Measurements from ENCODE around the gene NMNAT3.
A peak's percentile ranks its signal among the peaks of the same experiment; 100 is the strongest.
"Not testable (repeated sequence)": the region's sequence is repeated elsewhere in the genome, so short reads cannot be mapped to it uniquely, and the experiment has no call there.

Gene NMNAT3

GRCh38 chr3:139633511-139633910, 44.3 kb downstream of the NMNAT3 start:
- DNase-seq = no peak

- DNase-seq = no peak
Observed at GRCh38 chr3:139630542-139630941, 47.2 kb downstream of the NMNAT3 start.

- no peak for DNase-seq
Observed at GRCh38 chr3:139629033-139629432, 48.7 kb downstream of the NMNAT3 start.

GRCh38 chr3:139627759-139628158, 50.0 kb downstream of the NMNAT3 start:
- no peak for DNase-seq

GRCh38 chr3:139620438-139620837, 57.3 kb downstream of the NMNAT3 start:
- no peak for DNase-seq

GRCh38 chr3:139619484-139619883, 58.3 kb downstream of the NMNAT3 start:
- no peak for DNase-seq

- DNase-seq = no peak
Observed at GRCh38 chr3:139617672-139618268, 60.0 kb downstream of the NMNAT3 start.

GRCh38 chr3:139611528-139611927, 66.2 kb downstream of the NMNAT3 start:
- DNase-seq = no peak

GRCh38 chr3:139610886-139611285, 66.9 kb downstream of the NMNAT3 start:
- DNase-seq = no peak

- DNase-seq = no peak
Observed at GRCh38 chr3:139608924-139609323, 68.8 kb downstream of the NMNAT3 start.

GRCh38 chr3:139608108-139608380, 69.7 kb downstream of the NMNAT3 start:
- DNase-seq = no peak

- no peak for DNase-seq
Observed at GRCh38 chr3:139607257-139608107, 70.3 kb downstream of the NMNAT3 start.

- no peak for DNase-seq
Observed at GRCh38 chr3:139602003-139602402, 75.8 kb downstream of the NMNAT3 start.

GRCh38 chr3:139601191-139601961, 76.4 kb downstream of the NMNAT3 start:
- DNase-seq = peak; percentile 69

GRCh38 chr3:139597947-139598346, 79.8 kb downstream of the NMNAT3 start:
- no peak for DNase-seq

- not testable (repeated sequence) for DNase-seq
Observed at GRCh38 chr3:139591186-139591585, 86.6 kb downstream of the NMNAT3 start.

- DNase-seq = no peak
Observed at GRCh38 chr3:139588450-139588849, 89.3 kb downstream of the NMNAT3 start.

- no peak for DNase-seq
Observed at GRCh38 chr3:139587797-139588196, 90.0 kb downstream of the NMNAT3 start.

GRCh38 chr3:139586420-139587017, 91.3 kb downstream of the NMNAT3 start:
- no peak for DNase-seq

GRCh38 chr3:139585820-139586219, 92.0 kb downstream of the NMNAT3 start:
- no peak for DNase-seq

GRCh38 chr3:139583651-139584050, 94.1 kb downstream of the NMNAT3 start:
- DNase-seq = not testable (repeated sequence)

- DNase-seq = no peak
Observed at GRCh38 chr3:139578783-139579182, 99.0 kb downstream of the NMNAT3 start.

- DNase-seq = no peak
Observed at GRCh38 chr3:139577909-139578308, 99.9 kb downstream of the NMNAT3 start.

- no peak for DNase-seq
Observed at GRCh38 chr3:139577346-139577745, 100.4 kb downstream of the NMNAT3 start.
